Hepatocyte (in vitro differentiated cells): ENCODE measurements around the gene PRDX5. TPM values are rescaled to one million over a fixed set of nuclear protein-coding genes. Genes with fewer than 3 reads are reported as not detected.
"Not testable (repeated sequence)": the region's sequence is repeated elsewhere in the genome, so short reads cannot be mapped to it uniquely, and the experiment has no call there.

ENCODE experiments used
- DNase-seq: peaks from one replicate; pipeline ENCODE4 v3.0.0-alpha.2; 2016; ENCODE audit warnings: low spot score
- H2AFZ ChIP-seq: fragments of 200-600 bp; sonication (generic); 2 replicates; pipeline ENCODE4 v1.6.0; 2016; ENCODE audit warnings: antibody characterized with exemption, mild to moderate bottlenecking
- H3K27ac ChIP-seq: fragments of 200-600 bp; sonication (generic); 2 replicates; pipeline ENCODE4 v1.5.1; 2016; ENCODE audit warnings: mild to moderate bottlenecking
- H3K27me3 ChIP-seq: fragments of 200-600 bp; sonication (generic); 2 replicates; pipeline ENCODE4 v1.6.1; 2016
- H3K36me3 ChIP-seq: fragments of 200-600 bp; sonication (generic); replicated peaks from 2 replicates; pipeline ENCODE4 v1.5.1; 2016; ENCODE audit warnings: low read depth; ENCODE audit not compliant: insufficient read depth
- H3K4me1 ChIP-seq: fragments of 200-600 bp; sonication (generic); 2 replicates; pipeline ENCODE4 v1.5.1; 2016; ENCODE audit warnings: mild to moderate bottlenecking, moderate library complexity; ENCODE audit not compliant: insufficient read depth
- H3K4me2 ChIP-seq: fragments of 200-600 bp; sonication (generic); 2 replicates; pipeline ENCODE4 v1.6.0; 2016
- H3K4me3 ChIP-seq: fragments of 200-600 bp; sonication (generic); 2 replicates; pipeline ENCODE4 v1.5.1; 2016; ENCODE audit warnings: mild to moderate bottlenecking
- H3K79me2 ChIP-seq: fragments of 200-600 bp; sonication (generic); 2 replicates; pipeline ENCODE4 v1.6.0; 2017; ENCODE audit warnings: mild to moderate bottlenecking
- H3K9me2 ChIP-seq: fragments of 200-600 bp; sonication (generic); replicated peaks from 2 replicates; pipeline ENCODE4 v1.6.0; 2017; ENCODE audit warnings: mild to moderate bottlenecking; ENCODE audit not compliant: insufficient read depth
- H3K9me3 ChIP-seq: fragments of 200-600 bp; sonication (generic); 2 replicates; pipeline ENCODE4 v1.5.1; 2016; ENCODE audit warnings: low read depth, mild to moderate bottlenecking
- H4K20me1 ChIP-seq: fragments of 200-600 bp; sonication (generic); 2 replicates; pipeline ENCODE4 v1.6.0; 2016; ENCODE audit warnings: mild to moderate bottlenecking; ENCODE audit not compliant: insufficient read depth, poor library complexity, severe bottlenecking
- EZH2 ChIP-seq: fragments of 200-600 bp; sonication (generic); IDR thresholded peaks from 2 replicates; pipeline ENCODE4 v1.6.1; 2016; ENCODE audit warnings: antibody characterized with exemption, mild to moderate bottlenecking, borderline replicate concordance
- EZH2phosphoT487 ChIP-seq: fragments of 200-600 bp; sonication (generic); IDR thresholded peaks from one replicate; pipeline ENCODE4 v1.6.1; 2018; ENCODE audit warnings: antibody characterized with exemption, mild to moderate bottlenecking, low read depth, moderate library complexity; ENCODE audit not compliant: unreplicated experiment, severe bottlenecking
- WGBS: methylation state at CpG from one replicate; pipeline ENCODE4 v1.1.6; 2016; ENCODE audit warnings: low lambda C conversion rate; ENCODE audit errors: missing lambda C conversion rate; 5-methylcytosine and 5-hydroxymethylcytosine counted together
- polyA plus RNA-seq: library from polyadenylated mRNA; unstranded; fragments of >200 nt; fragmentation: Nextera tagmentation; extraction: Ambion mirVana; gene quantifications from 2 replicates; pipeline ENCODE4 v1.2.1, GENCODE V29; 2016
- total RNA-seq: library from RNA; depleted of rRNA; stranded (reverse); fragments of >200 nt; gene quantifications from 2 replicates; pipeline ENCODE4 v1.2.3, GENCODE V29; 2014
- TF ChIP-seq, protein P1 (sequence below): fragments of 200-600 bp; sonication (generic); IDR thresholded peaks from 2 replicates; pipeline ENCODE4 v1.5.1; 2016; ENCODE audit warnings: antibody characterized with exemption, mild to moderate bottlenecking; ENCODE audit not compliant: poor library complexity

The PRDX5 gene
- total and polyA plus RNA-seq, 2 experiments from 2014 or later: 267 to 517 TPM

- no peak overlapping the region for H3K4me2 ChIP-seq
- no peak for TF ChIP-seq EZH2
- TF ChIP-seq, protein P1, sequence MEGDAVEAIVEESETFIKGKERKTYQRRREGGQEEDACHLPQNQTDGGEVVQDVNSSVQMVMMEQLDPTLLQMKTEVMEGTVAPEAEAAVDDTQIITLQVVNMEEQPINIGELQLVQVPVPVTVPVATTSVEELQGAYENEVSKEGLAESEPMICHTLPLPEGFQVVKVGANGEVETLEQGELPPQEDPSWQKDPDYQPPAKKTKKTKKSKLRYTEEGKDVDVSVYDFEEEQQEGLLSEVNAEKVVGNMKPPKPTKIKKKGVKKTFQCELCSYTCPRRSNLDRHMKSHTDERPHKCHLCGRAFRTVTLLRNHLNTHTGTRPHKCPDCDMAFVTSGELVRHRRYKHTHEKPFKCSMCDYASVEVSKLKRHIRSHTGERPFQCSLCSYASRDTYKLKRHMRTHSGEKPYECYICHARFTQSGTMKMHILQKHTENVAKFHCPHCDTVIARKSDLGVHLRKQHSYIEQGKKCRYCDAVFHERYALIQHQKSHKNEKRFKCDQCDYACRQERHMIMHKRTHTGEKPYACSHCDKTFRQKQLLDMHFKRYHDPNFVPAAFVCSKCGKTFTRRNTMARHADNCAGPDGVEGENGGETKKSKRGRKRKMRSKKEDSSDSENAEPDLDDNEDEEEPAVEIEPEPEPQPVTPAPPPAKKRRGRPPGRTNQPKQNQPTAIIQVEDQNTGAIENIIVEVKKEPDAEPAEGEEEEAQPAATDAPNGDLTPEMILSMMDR: no peak
- no peak for TF ChIP-seq EZH2phosphoT487
- H3K4me1 ChIP-seq: peaks cover 20% of the 10 kb centered on the region
- peak; percentile 6 for DNase-seq
- no peak overlapping the region for H3K27ac ChIP-seq
- H3K27me3 ChIP-seq: no peaks in the 10 kb centered on the region
- H3K36me3 ChIP-seq: no peaks in the 10 kb centered on the region
- no peaks in the 10 kb centered on the region for H3K9me2 ChIP-seq
- no peaks in the 10 kb centered on the region for H4K20me1 ChIP-seq
- peaks cover 15% of the 10 kb centered on the region for H3K79me2 ChIP-seq
- no peak overlapping the region for H2AFZ ChIP-seq
- no peaks in the 10 kb centered on the region for H3K9me3 ChIP-seq
- 89% methylated on average over 7 of the region's 7 CpGs for WGBS
- no peak overlapping the region for H3K4me3 ChIP-seq
Measured at GRCh38 chr11:64322925-64323260, 5.0 kb downstream of the PRDX5 start.

- Histone ChIP-seq H2AFZ (no peak overlapping the region), H4K20me1 (no peaks in the 10 kb centered on the region)
- 87% methylated on average over 5 of the region's 5 CpGs for WGBS
Measured at GRCh38 chr11:64323373-64323772, 5.5 kb downstream of the PRDX5 start.

GRCh38 chr11:64323984-64324383 is 6.1 kb downstream of the PRDX5 start:
- H3K36me3 ChIP-seq, H3K9me3 ChIP-seq, H3K79me2 ChIP-seq, H4K20me1 ChIP-seq, H3K27me3 ChIP-seq, H3K9me2 ChIP-seq, H3K27ac ChIP-seq, H3K4me3 ChIP-seq, H2AFZ ChIP-seq, H3K4me2 ChIP-seq: not testable (repeated sequence)
- 89% methylated on average over 4 of the region's 4 CpGs for WGBS
- peaks cover 18% of the 10 kb centered on the region for H3K4me1 ChIP-seq
- peak; percentile 2 for DNase-seq

More at GRCh38 chr11:64323373-64323772, 5.5 kb downstream of the PRDX5 start:
- Histone ChIP-seq H3K9me2 (no peaks in the 10 kb centered on the region), H3K4me2 (no peak overlapping the region), H3K27ac (no peak overlapping the region), H3K4me3 (no peak overlapping the region), H3K36me3 (no peaks in the 10 kb centered on the region), H3K27me3 (no peaks in the 10 kb centered on the region), H3K79me2 (peaks cover 14% of the 10 kb centered on the region), H3K4me1 (peaks cover 20% of the 10 kb centered on the region), H3K9me3 (no peaks in the 10 kb centered on the region)
- TF ChIP-seq, protein P1: no peak
- TF ChIP-seq EZH2phosphoT487 (no peak), EZH2 (no peak)
- DNase-seq: peak; percentile 3

- H3K9me3 ChIP-seq: no peaks in the 10 kb centered on the region
- peaks cover 15% of the 10 kb centered on the region for H3K4me1 ChIP-seq
- no peak overlapping the region for H3K4me2 ChIP-seq
- peak; percentile 3 for DNase-seq
- no peaks in the 10 kb centered on the region for H3K79me2 ChIP-seq
- 83% methylated on average over 11 of the region's 11 CpGs for WGBS
- H3K27me3 ChIP-seq: no peaks in the 10 kb centered on the region
- no peaks in the 10 kb centered on the region for H4K20me1 ChIP-seq
- H3K4me3 ChIP-seq: no peak overlapping the region
- no peaks in the 10 kb centered on the region for H3K9me2 ChIP-seq
- no peak for TF ChIP-seq EZH2phosphoT487
- TF ChIP-seq, protein P1: no peak
- no peak for TF ChIP-seq EZH2
- H3K36me3 ChIP-seq: no peaks in the 10 kb centered on the region
- H2AFZ ChIP-seq: no peak overlapping the region
- H3K27ac ChIP-seq: no peak overlapping the region
Measured at GRCh38 chr11:64324692-64325469, 7.0 kb downstream of the PRDX5 start.
